HG03039 (cell line): ENCODE results near the gene SERPINA4.

Source experiments
- ATAC-seq: cut with Tn5 transposase; IDR thresholded peaks from one replicate; pipeline ENCODE4 v1.9.1; 2021; ENCODE audit warnings: mild to moderate bottlenecking, moderate library complexity; ENCODE audit not compliant: unreplicated experiment

SERPINA4 gene, protein sequence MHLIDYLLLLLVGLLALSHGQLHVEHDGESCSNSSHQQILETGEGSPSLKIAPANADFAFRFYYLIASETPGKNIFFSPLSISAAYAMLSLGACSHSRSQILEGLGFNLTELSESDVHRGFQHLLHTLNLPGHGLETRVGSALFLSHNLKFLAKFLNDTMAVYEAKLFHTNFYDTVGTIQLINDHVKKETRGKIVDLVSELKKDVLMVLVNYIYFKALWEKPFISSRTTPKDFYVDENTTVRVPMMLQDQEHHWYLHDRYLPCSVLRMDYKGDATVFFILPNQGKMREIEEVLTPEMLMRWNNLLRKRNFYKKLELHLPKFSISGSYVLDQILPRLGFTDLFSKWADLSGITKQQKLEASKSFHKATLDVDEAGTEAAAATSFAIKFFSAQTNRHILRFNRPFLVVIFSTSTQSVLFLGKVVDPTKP

GRCh38 chr14:94560751-94561655 lies at the start of gene SERPINA4:
Gene SERPINA4, plus strand, starts transcription at chr14:94561442. Its CDS starts 2,041 bp downstream, at chr14:94563483.
- ATAC-seq: no peak

- ATAC-seq: no peak
Measured at GRCh38 chr14:94514351-94514750, 46.9 kb upstream of the SERPINA4 start.

DNA sequence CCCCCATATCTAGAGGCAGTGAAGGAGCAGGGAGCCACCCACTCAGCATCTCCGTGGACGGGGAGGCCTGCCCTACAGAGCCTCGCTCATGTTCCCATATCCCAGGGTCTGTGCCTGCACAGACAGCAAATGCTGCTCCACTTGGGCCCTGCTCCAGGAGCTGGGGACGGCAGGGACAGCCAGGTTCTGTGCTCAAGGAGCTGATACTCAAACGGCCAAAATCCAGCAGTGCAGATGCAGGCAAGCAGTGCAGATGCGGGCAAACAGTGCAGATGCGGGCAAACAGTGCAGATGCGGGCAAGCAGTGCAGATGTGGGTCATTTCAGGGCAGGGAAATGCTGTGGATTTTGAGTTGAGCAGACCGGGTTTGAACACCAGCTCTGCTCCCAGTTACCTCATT lies 45.8 kb upstream of the SERPINA4 start:
- no peak for ATAC-seq

- no peak for ATAC-seq
Measured at GRCh38 chr14:94515856-94516255, 45.4 kb upstream of the SERPINA4 start.

GRCh38 chr14:94517248-94517640 lies 44.0 kb upstream of the SERPINA4 start:
- no peak for ATAC-seq

DNA sequence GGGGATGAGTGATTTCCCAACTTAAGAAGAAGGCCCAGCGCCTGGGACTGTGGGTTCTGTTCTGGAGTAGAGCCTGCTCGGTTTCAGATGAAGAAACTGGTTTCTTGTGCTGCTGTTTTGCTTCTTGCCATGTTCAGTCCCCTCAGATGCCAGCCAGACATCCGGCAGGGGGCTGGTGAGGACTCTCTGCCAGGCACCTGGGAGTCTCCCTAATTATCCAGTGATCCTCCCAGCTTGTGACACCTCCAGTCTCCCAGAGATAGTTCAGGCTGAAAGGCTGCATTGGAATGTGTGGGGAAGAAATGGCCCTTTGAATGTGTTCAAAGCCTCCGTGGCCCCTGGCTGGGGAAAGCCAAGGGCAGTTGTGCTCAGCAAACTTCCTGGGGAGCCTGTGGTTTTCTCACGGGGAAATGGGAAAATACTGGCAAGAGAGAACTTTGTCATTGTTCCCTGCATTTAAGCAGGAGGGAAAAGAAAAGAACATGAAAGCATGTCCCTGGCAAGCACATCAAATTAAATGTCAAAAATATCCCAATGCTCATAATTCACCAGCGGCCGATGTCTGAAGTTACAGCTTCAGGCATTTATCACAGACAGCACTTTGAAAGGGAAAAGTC lies 43.5 kb upstream of the SERPINA4 start:
- no peak for ATAC-seq

DNA sequence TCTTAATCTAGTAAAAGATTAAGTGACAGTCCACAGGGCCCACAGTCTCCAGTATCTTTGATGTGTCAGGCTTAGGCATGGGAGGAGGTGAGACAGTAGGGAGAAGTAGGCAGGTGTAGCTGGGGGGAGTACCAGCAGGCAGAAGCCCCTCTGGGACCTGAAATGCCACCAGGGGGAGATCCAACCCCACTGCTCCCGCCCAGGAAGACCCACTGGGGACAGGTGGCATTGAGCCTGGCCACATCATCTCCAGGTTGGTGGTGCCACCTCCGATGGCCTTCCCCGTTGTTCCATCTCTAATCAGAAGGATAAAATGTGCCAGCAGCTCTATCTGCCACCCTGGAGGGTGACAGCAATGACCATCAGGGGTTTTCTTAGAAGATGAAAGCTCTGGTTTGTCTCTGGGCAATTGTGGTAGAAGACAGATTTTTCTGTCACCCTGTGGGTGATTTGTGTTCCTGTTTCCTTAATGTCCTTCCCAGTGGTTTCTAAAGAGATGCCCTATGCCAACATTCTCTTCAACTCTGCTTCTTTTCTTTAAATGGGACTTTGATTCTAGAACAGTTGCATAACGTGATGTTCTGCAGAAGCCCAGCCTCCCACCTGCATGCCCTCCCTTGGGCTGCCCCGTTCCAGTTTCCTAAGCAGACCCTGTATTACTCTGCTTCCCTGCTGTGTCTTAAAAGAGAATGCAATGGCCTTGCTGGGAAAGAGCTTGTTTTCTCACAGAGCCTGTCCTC lies 39.7 kb upstream of the SERPINA4 start:
- no peak for ATAC-seq

GRCh38 chr14:94522115-94522724 lies 39.0 kb upstream of the SERPINA4 start:
- no peak for ATAC-seq

- ATAC-seq: no peak
Measured at GRCh38 chr14:94523265-94523664, 38.0 kb upstream of the SERPINA4 start.

GRCh38 chr14:94524093-94524492 lies 37.1 kb upstream of the SERPINA4 start:
- ATAC-seq: no peak

GRCh38 chr14:94531187-94531586 lies 30.1 kb upstream of the SERPINA4 start:
- ATAC-seq: no peak

GRCh38 chr14:94532447-94532846 lies 28.8 kb upstream of the SERPINA4 start:
- no peak for ATAC-seq

GRCh38 chr14:94535506-94535905 lies 25.7 kb upstream of the SERPINA4 start:
- no peak for ATAC-seq

DNA sequence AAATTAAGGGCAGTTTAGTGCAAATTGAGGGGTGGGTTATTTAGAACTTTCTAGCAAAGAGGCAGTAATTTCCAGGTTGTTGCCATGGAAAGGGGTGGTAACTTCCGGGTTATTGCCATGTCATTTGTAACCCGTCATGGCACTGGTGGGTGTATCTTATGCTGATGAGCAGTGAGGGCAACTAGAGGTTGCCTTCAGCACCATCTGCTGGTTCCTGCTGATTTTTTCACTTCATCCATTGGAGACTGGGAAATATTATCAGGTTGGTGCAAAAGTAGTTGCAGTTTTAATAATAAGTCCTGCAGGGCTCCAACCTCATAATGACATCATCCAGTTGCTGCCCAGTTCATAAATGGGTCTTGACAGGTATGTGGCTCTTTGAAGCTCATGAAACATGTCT lies 24.4 kb upstream of the SERPINA4 start:
- ATAC-seq: no peak

GRCh38 chr14:94538070-94538740 lies 23.0 kb upstream of the SERPINA4 start:
- no peak for ATAC-seq

GRCh38 chr14:94539181-94539580 lies 22.1 kb upstream of the SERPINA4 start:
- ATAC-seq: no peak

GRCh38 chr14:94540031-94540794 lies 21.0 kb upstream of the SERPINA4 start:
- ATAC-seq: no peak

GRCh38 chr14:94541234-94541975 lies 19.8 kb upstream of the SERPINA4 start:
- ATAC-seq: no peak
